A673 (cell line): Measurements from ENCODE around the gene PSMB3. TPM values are rescaled to one million over a fixed set of nuclear protein-coding genes. Genes with fewer than 3 reads are reported as not detected.

Source experiments
- BruUV-seq: library from RNA; stranded (reverse); fragments of 400-500 nt; replicated peaks from 2 replicates; lab custom pipeline; 2021; lab: Mats Ljungman, UMichigan
- CTCF ChIA-PET: fragments of 300-600 bp; sonication (Branson Sonifier 250); formaldehyde crosslinking; loops from one replicate; lab custom pipeline; 2022; ENCODE audit warnings: antibody characterized with exemption; lab: Charles Lee
- POLR2A ChIA-PET: fragments of 300-600 bp; sonication (Branson Sonifier 250); formaldehyde crosslinking; loops from one replicate; lab custom pipeline; 2022; ENCODE audit warnings: antibody characterized with exemption; ENCODE audit not compliant: low non-redundant PET; lab: Charles Lee
- DNase-seq: peaks from one replicate; pipeline ENCODE4 v3.0.0-alpha.2; 2015; ENCODE audit warnings: low spot score
- H3K27ac ChIP-seq: fragments of 200-600 bp; sonication (generic); 2 replicates; pipeline ENCODE4 v1.5.1; 2016; ENCODE audit warnings: mixed run types, low read depth, mild to moderate bottlenecking, mixed read lengths, antibody characterized with exemption, low read length; ENCODE audit not compliant: poor library complexity, severe bottlenecking
- H3K27me3 ChIP-seq: fragments of 200-600 bp; sonication (generic); replicated peaks from 2 replicates; pipeline ENCODE4 v1.6.1; 2017; ENCODE audit warnings: mixed run types, low read depth, mild to moderate bottlenecking, mixed read lengths, antibody characterized with exemption, low read length; ENCODE audit not compliant: insufficient read depth, poor library complexity
- H3K36me3 ChIP-seq: fragments of 200-600 bp; sonication (generic); 2 replicates; pipeline ENCODE4 v1.6.1; 2016; ENCODE audit warnings: mixed run types, mild to moderate bottlenecking, mixed read lengths, antibody characterized with exemption, low read length; ENCODE audit not compliant: insufficient read depth, poor library complexity, severe bottlenecking
- H3K4me1 ChIP-seq: fragments of 200-600 bp; sonication (generic); 2 replicates; pipeline ENCODE4 v1.6.1; 2017; ENCODE audit warnings: mixed run types, mild to moderate bottlenecking, mixed read lengths, antibody characterized with exemption, low read length; ENCODE audit not compliant: insufficient read depth, poor library complexity, severe bottlenecking
- H3K4me3 ChIP-seq: fragments of 200-600 bp; sonication (generic); 2 replicates; pipeline ENCODE4 v1.5.1; 2016; ENCODE audit warnings: low read depth, mixed run types, mild to moderate bottlenecking, mixed read lengths, low read length; ENCODE audit not compliant: poor library complexity, severe bottlenecking
- H3K9me3 ChIP-seq: fragments of 200-600 bp; sonication (generic); 2 replicates; pipeline ENCODE4 v1.6.1; 2016; ENCODE audit warnings: mixed run types, low read depth, mild to moderate bottlenecking, mixed read lengths, antibody characterized with exemption, low read length; ENCODE audit not compliant: poor library complexity, severe bottlenecking
- EZH2 ChIP-seq: fragments of 200-600 bp; sonication (generic); IDR thresholded peaks from 2 replicates; pipeline ENCODE4 v1.6.1; 2017; ENCODE audit warnings: borderline replicate concordance, low read depth, mild to moderate bottlenecking, mixed read lengths, antibody characterized with exemption, low read length; ENCODE audit not compliant: poor library complexity, severe bottlenecking
- intact Hi-C: fragments of 100-400 bp; cut with micrococcal nuclease; formaldehyde crosslinking; loops from one replicate; pipeline ENCODE4 v1.10.0; 2022; ENCODE audit not compliant: unreplicated experiment
- total RNA-seq: library from RNA; stranded (reverse); gene quantifications from 2 replicates; pipeline ENCODE4 v1.2.3, GENCODE V29; 2021
- TF ChIP-seq, protein P1 (sequence below): fragments of 300-800, 200-600 bp; sonication (generic); conservative IDR thresholded peaks from 2 replicates; pipeline ENCODE4 v1.5.1; 2017; ENCODE audit warnings: low read depth, mild to moderate bottlenecking, antibody characterized with exemption, low read length, moderate library complexity, mixed read lengths

Gene PSMB3
- total RNA-seq, 1 experiment from 2014 or later = 217 TPM

DNA sequence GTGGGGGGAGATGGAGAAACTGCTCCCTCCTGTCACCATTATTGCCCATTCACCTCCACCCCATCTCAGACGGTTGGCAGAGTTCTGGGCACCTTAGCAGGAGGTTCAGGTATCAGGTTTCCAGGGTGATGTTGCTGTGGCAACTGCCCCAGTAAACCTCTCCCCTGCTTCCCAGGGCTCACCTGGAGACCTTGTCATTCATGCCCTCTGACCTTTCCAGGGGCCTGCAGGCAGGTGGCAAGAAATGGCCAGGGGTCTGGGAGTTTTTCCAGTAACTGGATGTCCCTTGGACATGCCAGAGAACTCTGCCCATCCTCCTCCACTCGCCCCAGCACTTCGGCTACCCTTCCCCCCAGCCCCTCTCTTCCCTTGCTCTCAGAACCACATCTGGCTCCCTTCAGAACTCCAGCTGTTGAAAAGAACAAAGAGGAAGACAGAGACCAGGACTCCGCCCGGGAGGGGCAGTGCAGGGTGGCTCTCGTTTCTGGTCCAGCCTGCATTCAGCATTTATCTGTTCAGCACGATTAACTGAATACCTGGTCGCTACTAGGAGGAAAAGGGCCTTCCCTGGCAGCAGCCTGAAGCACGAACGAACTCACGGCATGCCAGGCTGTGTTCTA, 39.0 kb upstream of the PSMB3 start:
- ChIA-PET CTCF (no interaction called here), POLR2A (no interaction called here)
- H3K9me3 ChIP-seq = no peaks in the 10 kb centered on the region
- BruUV-seq = no TSS peak
- H3K27ac ChIP-seq = no peak overlapping the region
- no peaks in the 10 kb centered on the region for H3K27me3 ChIP-seq
- H3K36me3 ChIP-seq = peaks cover 12% of the 10 kb centered on the region
- intact Hi-C loops = no loop called here
- TF ChIP-seq, protein P1, sequence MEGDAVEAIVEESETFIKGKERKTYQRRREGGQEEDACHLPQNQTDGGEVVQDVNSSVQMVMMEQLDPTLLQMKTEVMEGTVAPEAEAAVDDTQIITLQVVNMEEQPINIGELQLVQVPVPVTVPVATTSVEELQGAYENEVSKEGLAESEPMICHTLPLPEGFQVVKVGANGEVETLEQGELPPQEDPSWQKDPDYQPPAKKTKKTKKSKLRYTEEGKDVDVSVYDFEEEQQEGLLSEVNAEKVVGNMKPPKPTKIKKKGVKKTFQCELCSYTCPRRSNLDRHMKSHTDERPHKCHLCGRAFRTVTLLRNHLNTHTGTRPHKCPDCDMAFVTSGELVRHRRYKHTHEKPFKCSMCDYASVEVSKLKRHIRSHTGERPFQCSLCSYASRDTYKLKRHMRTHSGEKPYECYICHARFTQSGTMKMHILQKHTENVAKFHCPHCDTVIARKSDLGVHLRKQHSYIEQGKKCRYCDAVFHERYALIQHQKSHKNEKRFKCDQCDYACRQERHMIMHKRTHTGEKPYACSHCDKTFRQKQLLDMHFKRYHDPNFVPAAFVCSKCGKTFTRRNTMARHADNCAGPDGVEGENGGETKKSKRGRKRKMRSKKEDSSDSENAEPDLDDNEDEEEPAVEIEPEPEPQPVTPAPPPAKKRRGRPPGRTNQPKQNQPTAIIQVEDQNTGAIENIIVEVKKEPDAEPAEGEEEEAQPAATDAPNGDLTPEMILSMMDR = no peak
- no peak for TF ChIP-seq EZH2
- DNase-seq = no peak
- H3K4me3 ChIP-seq = no peak overlapping the region
- H3K4me1 ChIP-seq = no peaks in the 10 kb centered on the region

DNA sequence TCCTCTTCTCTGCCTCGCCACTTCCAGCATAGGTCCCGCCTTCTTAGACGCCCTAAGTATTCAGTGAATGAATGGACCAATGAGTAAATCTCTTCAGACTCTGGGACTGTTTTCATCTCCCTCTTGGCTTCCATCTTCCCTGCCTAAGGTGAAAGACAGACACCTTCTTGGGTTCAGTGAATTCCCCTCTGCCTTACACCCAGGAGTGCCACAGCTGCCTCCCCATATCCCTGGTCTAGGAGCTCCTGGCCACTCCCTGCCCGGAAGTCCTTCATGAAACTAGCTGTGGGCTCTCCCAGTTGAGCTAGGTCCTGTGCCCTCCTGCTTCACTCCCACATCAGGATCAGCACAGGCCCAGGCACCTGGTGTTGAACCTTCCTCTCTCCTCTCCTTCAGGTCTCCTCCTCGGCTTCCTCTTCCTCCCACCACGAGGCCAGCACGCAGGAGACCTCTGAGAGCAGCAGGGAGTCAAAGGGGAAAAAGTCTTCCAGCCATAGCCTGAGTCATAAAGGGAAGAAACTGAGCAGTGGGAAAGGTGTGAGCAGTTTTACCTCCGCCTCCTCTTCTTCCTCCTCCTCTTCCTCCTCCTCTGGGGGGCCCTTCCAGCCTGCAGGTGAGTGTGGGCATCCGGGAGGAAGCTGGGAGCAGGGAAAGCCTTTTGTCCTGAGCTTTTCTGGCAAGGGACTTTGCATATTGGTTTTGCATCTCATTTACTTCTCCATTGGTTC, 37.2 kb upstream of the PSMB3 start:
- DNase-seq = no peak
- POLR2A ChIA-PET = interaction anchor here (0.9 kb wide), 1 partner anchor 30 kb away, joined by 3 read pairs; no protein-coding TSS in a partner anchor
- H3K27me3 ChIP-seq = no peaks in the 10 kb centered on the region
- H3K4me3 ChIP-seq = no peak overlapping the region
- H3K4me1 ChIP-seq = no peaks in the 10 kb centered on the region
- TF ChIP-seq EZH2 = no peak
- TF ChIP-seq, protein P1 = no peak
- no peaks in the 10 kb centered on the region for H3K9me3 ChIP-seq
- H3K27ac ChIP-seq = no peak overlapping the region
- intact Hi-C loops = no loop called here
- CTCF ChIA-PET = no interaction called here
- no TSS peak for BruUV-seq
- H3K36me3 ChIP-seq = peaks cover 12% of the 10 kb centered on the region

DNA sequence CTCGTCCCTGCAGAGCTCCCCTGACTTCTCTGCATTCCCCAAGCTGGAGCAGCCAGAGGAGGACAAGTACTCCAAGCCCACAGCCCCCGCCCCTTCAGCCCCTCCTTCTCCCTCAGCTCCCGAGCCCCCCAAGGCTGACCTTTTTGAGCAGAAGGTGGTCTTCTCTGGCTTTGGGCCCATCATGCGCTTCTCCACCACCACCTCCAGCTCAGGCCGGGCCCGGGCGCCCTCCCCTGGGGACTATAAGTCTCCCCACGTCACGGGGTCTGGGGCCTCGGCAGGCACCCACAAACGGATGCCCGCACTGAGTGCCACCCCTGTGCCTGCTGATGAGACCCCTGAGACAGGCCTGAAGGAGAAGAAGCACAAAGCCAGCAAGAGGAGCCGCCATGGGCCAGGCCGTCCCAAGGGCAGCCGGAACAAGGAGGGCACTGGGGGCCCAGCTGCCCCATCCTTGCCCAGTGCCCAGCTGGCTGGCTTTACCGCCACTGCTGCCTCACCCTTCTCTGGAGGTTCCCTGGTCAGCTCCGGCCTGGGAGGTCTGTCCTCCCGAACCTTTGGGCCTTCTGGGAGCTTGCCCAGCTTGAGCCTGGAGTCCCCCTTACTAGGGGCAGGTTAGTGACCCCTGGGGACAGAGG, 36.1 kb upstream of the PSMB3 start:
- no peak for DNase-seq
- no peak for TF ChIP-seq EZH2
- TF ChIP-seq, protein P1 = no peak
- H3K27ac ChIP-seq = no peak overlapping the region
- intact Hi-C loops = no loop called here
- H3K36me3 ChIP-seq = peaks cover 12% of the 10 kb centered on the region
- POLR2A ChIA-PET = no interaction called here
- H3K27me3 ChIP-seq = no peaks in the 10 kb centered on the region
- H3K4me3 ChIP-seq = no peak overlapping the region
- H3K4me1 ChIP-seq = no peaks in the 10 kb centered on the region
- CTCF ChIA-PET = no interaction called here
- BruUV-seq = no TSS peak
- H3K9me3 ChIP-seq = no peaks in the 10 kb centered on the region
